ENCODE measurements around the gene ITGA11.

Gene ITGA11

GRCh38 chr15:68431792-68432401, at the start of gene ITGA11:
Gene ITGA11 (minus strand): TSS chr15:68432163. CDS start chr15:68432066, 97 bp downstream.
- no peak for DNase-seq

- no peak for DNase-seq
Measured at GRCh38 chr15:68481321-68481720, 49.4 kb upstream of the ITGA11 start.

- no peak for DNase-seq
Measured at GRCh38 chr15:68480296-68480695, 48.3 kb upstream of the ITGA11 start.

GRCh38 chr15:68479870-68480269, 47.9 kb upstream of the ITGA11 start:
- no peak for DNase-seq

- no peak for DNase-seq
Measured at GRCh38 chr15:68479406-68479805, 47.4 kb upstream of the ITGA11 start.

- DNase-seq: no peak
Measured at GRCh38 chr15:68478853-68479252, 46.9 kb upstream of the ITGA11 start.

- DNase-seq: no peak
Measured at GRCh38 chr15:68475449-68475848, 43.5 kb upstream of the ITGA11 start.

GRCh38 chr15:68471541-68471940, 39.6 kb upstream of the ITGA11 start:
- no peak for DNase-seq

- DNase-seq: no peak
Measured at GRCh38 chr15:68470976-68471375, 39.0 kb upstream of the ITGA11 start.

GRCh38 chr15:68470049-68470742, 38.2 kb upstream of the ITGA11 start:
- no peak for DNase-seq

GRCh38 chr15:68469162-68470048, 37.4 kb upstream of the ITGA11 start:
- DNase-seq: no peak

GRCh38 chr15:68466876-68467275, 34.9 kb upstream of the ITGA11 start:
- no peak for DNase-seq

- DNase-seq: no peak
Measured at GRCh38 chr15:68465861-68466560, 34.0 kb upstream of the ITGA11 start.

GRCh38 chr15:68464448-68465090, 32.6 kb upstream of the ITGA11 start:
- DNase-seq: no peak

- no peak for DNase-seq
Measured at GRCh38 chr15:68463996-68464395, 32.0 kb upstream of the ITGA11 start.

- DNase-seq: no peak
Measured at GRCh38 chr15:68463444-68463843, 31.5 kb upstream of the ITGA11 start.

GRCh38 chr15:68460166-68460565, 28.2 kb upstream of the ITGA11 start:
- DNase-seq: no peak

- DNase-seq: no peak
Measured at GRCh38 chr15:68450192-68450591, 18.2 kb upstream of the ITGA11 start.

- no peak for DNase-seq
Measured at GRCh38 chr15:68449389-68449788, 17.4 kb upstream of the ITGA11 start.

GRCh38 chr15:68447976-68448755, 16.2 kb upstream of the ITGA11 start:
- no peak for DNase-seq

- no peak for DNase-seq
Measured at GRCh38 chr15:68447209-68447608, 15.2 kb upstream of the ITGA11 start.

- no peak for DNase-seq
Measured at GRCh38 chr15:68445351-68445750, 13.4 kb upstream of the ITGA11 start.

Measured in NCI-H187 treated with DMSO at 0.1 percent for 48 hours (cell line).